ENCODE data around the gene MYO1H.

MYO1H gene

GRCh38 chr12:109475121-109475520 lies 127.4 kb downstream of the MYO1H start:
- DNase-seq (ENCODE audit: low read depth) = no peak

GRCh38 chr12:109475993-109476806 lies 128.5 kb downstream of the MYO1H start:
- no peak for DNase-seq (ENCODE audit: low read depth)

GRCh38 chr12:109476807-109477184 lies 129.1 kb downstream of the MYO1H start:
- DNase-seq (ENCODE audit: low read depth) = no peak

- DNase-seq (ENCODE audit: low read depth) = peak; percentile 79
These were observed 129.7 kb downstream of the MYO1H start, which contains the start of the genes KCTD10 and UBE3B for GRCh38 chr12:109477185-109477962. KCTD10 (minus strand) TSS chr12:109477300; CDS start chr12:109477262, 38 bp downstream. UBE3B (plus strand) TSS chr12:109477634; CDS start chr12:109483552, 5,918 bp downstream.

- DNase-seq (ENCODE audit: low read depth) = no peak
These were observed 130.2 kb downstream of the MYO1H start for GRCh38 chr12:109477963-109478315.

GRCh38 chr12:109479761-109480160 lies 132.1 kb downstream of the MYO1H start:
- DNase-seq (ENCODE audit: low read depth) = no peak

- DNase-seq (ENCODE audit: low read depth) = no peak
These were observed 132.7 kb downstream of the MYO1H start for GRCh38 chr12:109480356-109480755.

- no peak for DNase-seq (ENCODE audit: low read depth)
These were observed 134.2 kb downstream of the MYO1H start for GRCh38 chr12:109481863-109482262.

GRCh38 chr12:109482491-109482890 lies 134.8 kb downstream of the MYO1H start:
- no peak for DNase-seq (ENCODE audit: low read depth)

- DNase-seq (ENCODE audit: low read depth) = no peak
These were observed 135.2 kb downstream of the MYO1H start for GRCh38 chr12:109482894-109483293.

- DNase-seq (ENCODE audit: low read depth) = no peak
These were observed 135.6 kb downstream of the MYO1H start for GRCh38 chr12:109483346-109483745.

GRCh38 chr12:109485201-109485600 lies 137.5 kb downstream of the MYO1H start:
- DNase-seq (ENCODE audit: low read depth) = no peak

- no peak for DNase-seq (ENCODE audit: low read depth)
These were observed 139.7 kb downstream of the MYO1H start for GRCh38 chr12:109487181-109488050.

- no peak for DNase-seq (ENCODE audit: low read depth)
These were observed 140.5 kb downstream of the MYO1H start for GRCh38 chr12:109488051-109488665.

- DNase-seq (ENCODE audit: low read depth) = no peak
These were observed 141.6 kb downstream of the MYO1H start for GRCh38 chr12:109489016-109489954.

- DNase-seq (ENCODE audit: low read depth) = no peak
These were observed 142.4 kb downstream of the MYO1H start for GRCh38 chr12:109489955-109490565.

- no peak for DNase-seq (ENCODE audit: low read depth)
These were observed 144.0 kb downstream of the MYO1H start for GRCh38 chr12:109491671-109492070.

- DNase-seq (ENCODE audit: low read depth) = no peak
These were observed 144.7 kb downstream of the MYO1H start for GRCh38 chr12:109492371-109492770.

- DNase-seq (ENCODE audit: low read depth) = no peak
These were observed 145.4 kb downstream of the MYO1H start for GRCh38 chr12:109493090-109493489.

GRCh38 chr12:109493938-109494337 lies 146.2 kb downstream of the MYO1H start:
- no peak for DNase-seq (ENCODE audit: low read depth)
